Retinal pigment epithelial cell (primary cell): Measurements from ENCODE around the gene KLHL29.

Experiments used
- DNase-seq: peaks from one replicate; pipeline ENCODE4 v3.0.0-alpha.2; 2010; ENCODE audit warnings: low read depth
- H3K4me3 ChIP-seq: 2 replicates; pipeline ENCODE4 v1.5.1; 2011; ENCODE audit warnings: mild to moderate bottlenecking, low read length, control low read depth, moderate library complexity
- TF ChIP-seq, protein P1 (sequence below): conservative IDR thresholded peaks from 2 replicates; pipeline ENCODE4 v1.5.1; 2011; ENCODE audit warnings: low read depth, low read length, control low read depth, inconsistent platforms

The KLHL29 gene

DNA sequence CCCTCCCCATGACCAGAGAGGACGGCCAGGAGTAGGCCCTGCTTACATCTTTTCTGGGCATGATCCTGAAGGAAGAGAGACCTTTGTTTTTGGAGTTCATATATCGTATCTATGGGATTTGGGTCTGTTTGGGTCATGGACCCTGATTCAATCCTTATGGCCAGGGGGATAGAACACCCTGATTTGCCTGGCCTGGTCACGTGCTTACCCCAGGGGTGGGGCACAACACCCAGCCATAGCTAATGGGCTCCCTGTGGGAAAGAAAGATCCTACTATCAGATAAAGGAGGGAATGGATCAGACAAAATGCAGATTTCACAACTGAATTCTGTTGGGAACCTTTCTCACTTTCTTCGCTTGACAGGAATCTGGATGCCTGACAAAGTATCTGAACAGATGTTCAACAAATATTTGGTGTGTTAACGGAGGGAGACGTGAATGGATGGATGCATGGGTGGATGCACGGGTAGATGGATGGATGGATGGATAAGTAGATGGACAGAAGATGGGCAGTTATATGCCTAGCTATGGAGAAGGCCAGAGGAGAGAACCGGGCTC is 155.9 kb downstream of the KLHL29 start:
- TF ChIP-seq, protein P1, sequence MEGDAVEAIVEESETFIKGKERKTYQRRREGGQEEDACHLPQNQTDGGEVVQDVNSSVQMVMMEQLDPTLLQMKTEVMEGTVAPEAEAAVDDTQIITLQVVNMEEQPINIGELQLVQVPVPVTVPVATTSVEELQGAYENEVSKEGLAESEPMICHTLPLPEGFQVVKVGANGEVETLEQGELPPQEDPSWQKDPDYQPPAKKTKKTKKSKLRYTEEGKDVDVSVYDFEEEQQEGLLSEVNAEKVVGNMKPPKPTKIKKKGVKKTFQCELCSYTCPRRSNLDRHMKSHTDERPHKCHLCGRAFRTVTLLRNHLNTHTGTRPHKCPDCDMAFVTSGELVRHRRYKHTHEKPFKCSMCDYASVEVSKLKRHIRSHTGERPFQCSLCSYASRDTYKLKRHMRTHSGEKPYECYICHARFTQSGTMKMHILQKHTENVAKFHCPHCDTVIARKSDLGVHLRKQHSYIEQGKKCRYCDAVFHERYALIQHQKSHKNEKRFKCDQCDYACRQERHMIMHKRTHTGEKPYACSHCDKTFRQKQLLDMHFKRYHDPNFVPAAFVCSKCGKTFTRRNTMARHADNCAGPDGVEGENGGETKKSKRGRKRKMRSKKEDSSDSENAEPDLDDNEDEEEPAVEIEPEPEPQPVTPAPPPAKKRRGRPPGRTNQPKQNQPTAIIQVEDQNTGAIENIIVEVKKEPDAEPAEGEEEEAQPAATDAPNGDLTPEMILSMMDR, result no peak
- H3K4me3 ChIP-seq, result no peak overlapping the region
- DNase-seq, result no peak

DNA sequence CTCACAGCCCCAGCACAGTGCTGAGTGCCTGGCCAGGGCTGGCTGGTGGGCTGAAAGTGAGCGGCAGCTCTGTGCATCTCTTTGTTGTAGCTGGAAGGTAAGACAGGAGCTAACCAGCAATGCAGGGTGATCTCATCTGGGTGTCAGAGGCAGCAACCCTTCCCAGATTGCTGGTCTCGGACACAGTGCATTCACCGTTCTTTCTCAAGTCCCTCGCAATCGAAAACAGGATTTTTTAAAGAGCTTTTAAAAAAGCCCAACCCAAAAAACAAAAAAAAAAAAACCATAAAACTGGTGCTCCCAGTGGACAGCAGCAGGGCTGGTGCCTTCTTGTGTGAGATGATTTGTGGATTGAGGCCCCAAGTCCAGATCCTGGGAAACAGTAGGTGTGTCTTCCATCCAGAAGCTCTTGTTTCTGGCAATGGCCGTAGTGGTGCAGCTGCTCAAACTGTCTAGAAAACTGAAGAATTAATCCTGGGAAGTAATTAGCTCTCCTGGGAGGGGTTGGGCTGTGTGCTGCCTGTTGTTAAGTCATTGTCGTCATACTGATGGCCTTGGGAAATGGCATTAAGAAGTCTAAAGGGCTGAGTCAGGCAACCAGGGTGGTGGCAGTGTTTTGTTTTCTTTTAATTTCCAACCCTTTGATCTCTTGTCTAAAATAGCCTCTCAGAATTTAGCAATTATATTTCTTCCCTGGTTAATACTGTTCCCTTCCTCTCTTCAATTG is 156.7 kb downstream of the KLHL29 start:
- TF ChIP-seq, protein P1, result no peak
- DNase-seq, result peak; percentile 88

DNA sequence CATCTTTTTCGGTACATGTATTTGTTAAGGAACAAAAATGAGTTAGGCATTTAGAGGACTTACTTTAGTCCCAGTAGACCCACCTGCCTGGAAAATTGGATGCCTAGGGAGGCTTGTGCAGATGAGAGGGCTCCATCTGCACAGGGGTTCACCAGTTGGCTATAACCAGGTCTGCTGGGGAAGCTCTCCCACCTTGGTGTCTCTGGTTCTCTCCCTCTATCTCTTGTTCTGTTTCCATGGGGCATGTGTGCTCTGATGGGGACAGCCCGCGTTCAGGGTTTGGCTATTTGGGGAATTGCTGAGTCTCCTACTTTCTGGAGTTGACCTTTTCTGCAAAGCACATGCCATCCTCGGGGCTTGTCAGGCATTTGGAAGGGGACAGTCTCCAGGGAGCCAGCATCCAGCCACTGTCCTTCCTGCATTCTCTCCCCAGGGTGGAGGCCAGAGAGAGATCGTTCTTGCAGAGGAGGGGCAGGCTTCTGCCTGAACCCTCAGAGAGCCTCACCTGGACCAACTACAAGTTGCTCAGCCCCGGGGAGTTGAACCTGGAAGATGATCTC is 157.3 kb downstream of the KLHL29 start:
- no peak for DNase-seq
- TF ChIP-seq, protein P1, result no peak
- H3K4me3 ChIP-seq, result no peak overlapping the region

More for the DNA sequence above, 156.7 kb downstream of the KLHL29 start:
- H3K4me3 ChIP-seq, result no peak overlapping the region

DNA sequence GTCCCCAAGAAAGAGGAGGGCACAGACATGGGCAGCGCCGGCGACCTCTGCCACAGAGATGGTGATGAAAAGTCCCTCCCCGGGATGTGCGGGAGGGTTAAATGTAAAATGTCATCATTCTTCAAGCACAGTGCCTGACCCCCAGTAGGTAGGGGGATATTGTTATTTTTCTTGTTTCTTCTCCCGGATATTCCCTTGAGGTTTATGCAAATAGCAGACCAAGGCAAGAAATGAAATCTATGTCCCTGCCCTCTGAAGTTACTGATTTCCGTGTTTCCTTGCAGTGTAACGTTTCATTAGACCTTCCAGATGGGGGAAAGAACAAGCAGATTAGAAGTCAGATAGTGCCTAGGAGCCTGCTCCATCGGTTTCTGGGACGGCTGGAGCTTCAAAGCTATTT is 158.3 kb downstream of the KLHL29 start:
- TF ChIP-seq, protein P1, result no peak
- H3K4me3 ChIP-seq, result no peak overlapping the region

DNA sequence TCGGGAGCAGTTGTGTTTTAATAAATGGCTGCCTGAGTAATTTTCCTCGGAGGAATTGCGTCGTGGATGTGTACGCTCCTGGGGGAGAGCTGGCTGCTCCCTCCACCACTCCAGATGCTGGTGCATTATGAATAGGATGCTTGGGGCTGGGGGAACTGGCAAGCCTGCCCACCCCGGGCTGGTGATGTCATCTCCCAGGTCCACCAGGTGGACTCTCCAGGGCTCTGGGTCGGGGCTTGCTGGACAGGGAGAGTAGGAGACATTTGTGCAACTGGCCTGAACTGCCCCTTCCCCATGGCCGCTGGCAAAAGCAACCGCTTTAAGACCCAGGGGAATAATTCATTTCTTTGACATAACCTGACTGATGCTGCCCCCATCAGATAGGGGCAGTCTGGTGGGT is 158.7 kb downstream of the KLHL29 start:
- DNase-seq, result no peak
- TF ChIP-seq, protein P1, result no peak
- H3K4me3 ChIP-seq, result no peak overlapping the region

More for the DNA sequence above, 158.3 kb downstream of the KLHL29 start:
- no peak for DNase-seq

DNA sequence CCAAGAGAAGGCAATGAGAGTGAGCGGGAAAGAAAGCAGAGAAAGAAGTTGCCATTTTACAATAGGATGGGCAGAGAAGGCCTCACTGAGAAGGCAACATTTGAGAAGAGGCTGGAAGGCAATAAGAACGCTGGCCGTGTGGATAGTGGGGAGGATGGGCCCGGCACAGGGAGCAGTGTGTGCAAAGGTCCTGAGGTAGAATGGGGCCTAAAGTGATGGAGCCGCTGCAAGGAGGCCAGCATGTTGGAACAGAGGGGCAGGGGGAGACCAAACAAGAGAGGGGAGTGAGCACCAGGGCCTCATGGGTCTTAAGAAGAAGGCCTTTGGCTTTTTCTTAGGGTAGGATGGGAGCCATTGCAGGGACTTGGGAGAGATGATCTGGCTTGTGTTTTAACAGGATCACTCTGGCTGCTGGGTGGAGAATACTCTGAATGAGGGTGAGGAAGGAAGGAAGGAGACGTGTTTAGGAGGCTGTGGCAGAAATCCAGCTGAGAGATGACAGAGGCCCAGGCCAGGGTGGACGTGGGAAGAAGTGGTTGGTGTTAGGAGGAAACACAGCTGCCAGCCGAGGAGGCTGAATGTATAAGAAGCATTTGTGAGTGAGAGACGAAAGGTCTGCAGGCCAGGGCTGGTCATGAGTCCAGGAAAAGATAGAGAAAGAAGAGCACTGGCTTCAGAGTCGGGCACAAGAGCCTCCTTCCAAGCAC is 159.8 kb downstream of the KLHL29 start:
- no peak for DNase-seq
- H3K4me3 ChIP-seq, result no peak overlapping the region
- TF ChIP-seq, protein P1, result no peak
